ENCODE data around the gene FILIP1L. TPM values are rescaled to one million over a fixed set of nuclear protein-coding genes. Genes with fewer than 3 reads are reported as not detected.

FILIP1L gene
- total RNA-seq, 2 experiments from 2014 or later: not detected

DNA sequence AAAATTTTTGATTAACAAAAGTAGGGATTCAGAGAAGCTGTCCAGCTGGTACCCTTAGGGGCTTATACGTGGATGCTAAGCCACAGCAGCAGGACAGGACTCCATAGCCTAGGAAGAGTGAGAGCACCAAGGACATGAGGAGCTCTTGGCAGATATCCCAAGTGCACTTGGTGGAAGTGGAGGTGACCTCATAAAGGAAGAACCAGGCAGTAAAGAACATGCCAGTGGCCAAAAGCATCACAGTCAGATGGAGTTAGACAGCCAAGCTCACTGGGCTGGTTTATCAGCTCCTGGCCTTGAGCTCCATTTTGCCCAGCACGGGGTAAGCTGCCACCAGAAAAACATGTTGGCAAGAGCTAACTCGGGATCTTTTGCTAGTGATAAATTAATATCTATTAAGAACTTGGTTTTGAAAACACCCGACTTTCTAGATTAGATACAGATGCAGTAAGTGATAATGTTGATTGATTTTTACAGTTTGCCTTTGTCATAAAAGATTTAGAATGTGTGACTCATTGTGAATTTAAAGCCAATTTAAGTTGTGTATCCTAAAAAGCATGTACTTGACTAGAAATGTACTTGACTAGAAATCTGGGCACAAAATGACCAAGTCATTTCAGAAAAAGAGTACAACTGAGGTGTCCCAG, 188.6 kb downstream of the FILIP1L start:
- H3K4me2 ChIP-seq (ENCODE audit: low read length): no peak overlapping the region
- H3K9me2 ChIP-seq (ENCODE audit: insufficient read depth, low read length): no peaks in the 10 kb centered on the region
- H4K20me1 ChIP-seq (ENCODE audit: insufficient read depth, low read length): no peaks in the 10 kb centered on the region
- TF ChIP-seq EZH2phosphoT487 (IDR thresholded peaks at IDR 0.05; ENCODE audit: borderline replicate concordance, low read depth, low read length) (no peak), CTCF (conservative IDR thresholded peaks at IDR 0.05; ENCODE audit: low read length) (no peak)
- ChIA-PET CTCF (ENCODE audit: unreplicated experiment) (no interaction called here), POLR2A (interaction anchor here (0.5 to 1.6 kb wide), 3 partner anchors 11 to 22 kb away, joined by 3 read pairs; no protein-coding TSS in a partner anchor)
- H3K9me3 ChIP-seq (ENCODE audit: low read length): no peaks in the 10 kb centered on the region
- H3K4me3 ChIP-seq (ENCODE audit: low read depth, low read length, poor library complexity, severe bottlenecking): no peak overlapping the region
- no peak overlapping the region for H2AFZ ChIP-seq (ENCODE audit: low read length)
- no TSS peak for BruUV-seq (replicated peaks)
- intact Hi-C loops (cut with micrococcal nuclease; ENCODE audit: unreplicated experiment): no loop called here
- peaks cover 6% of the 10 kb centered on the region for H3K4me1 ChIP-seq (ENCODE audit: insufficient read depth, low read length, poor library complexity, severe bottlenecking)
- DNase-seq (ENCODE audit: low spot score): no peak
- no peaks in the 10 kb centered on the region for H3K36me3 ChIP-seq (ENCODE audit: insufficient read depth, low read length)
- H3K79me2 ChIP-seq (ENCODE audit: insufficient read depth, low read depth, low read length): no peaks in the 10 kb centered on the region
- no peak overlapping the region for H3K27ac ChIP-seq (ENCODE audit: low read depth, low read length, poor library complexity, severe bottlenecking)

DNA sequence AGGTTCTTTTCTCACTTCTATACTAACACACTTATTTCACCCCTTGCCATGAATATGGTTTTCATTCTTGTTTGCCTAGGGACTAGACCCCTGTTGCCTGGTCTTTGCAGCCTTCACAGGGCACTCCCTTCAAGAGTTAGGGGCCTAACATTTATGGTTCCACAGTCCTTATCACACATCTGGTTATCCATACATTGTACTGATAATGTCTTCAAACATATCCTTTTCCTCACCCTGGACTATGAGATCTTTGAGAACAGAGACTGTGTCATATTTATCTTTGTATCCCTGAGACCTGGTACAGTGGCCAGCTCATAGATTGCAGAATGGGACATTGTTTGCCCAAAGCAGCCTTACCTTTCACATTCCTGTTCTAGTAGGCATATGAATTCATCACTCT, 190.4 kb downstream of the FILIP1L start:
- Histone ChIP-seq H2AFZ (ENCODE audit: low read length) (no peak overlapping the region), H3K9me2 (ENCODE audit: insufficient read depth, low read length) (no peaks in the 10 kb centered on the region), H4K20me1 (ENCODE audit: insufficient read depth, low read length) (0 out of 2 replicates have a peak, but pooled peaks cover 5% of the 10 kb centered on the region), H3K9me3 (ENCODE audit: low read length) (no peaks in the 10 kb centered on the region), H3K27ac (ENCODE audit: low read depth, low read length, poor library complexity, severe bottlenecking) (no peak overlapping the region), H3K79me2 (ENCODE audit: insufficient read depth, low read depth, low read length) (no peaks in the 10 kb centered on the region), H3K4me1 (ENCODE audit: insufficient read depth, low read length, poor library complexity, severe bottlenecking) (peaks cover 7% of the 10 kb centered on the region), H3K4me2 (ENCODE audit: low read length) (no peak overlapping the region), H3K36me3 (ENCODE audit: insufficient read depth, low read length) (no peaks in the 10 kb centered on the region), H3K4me3 (ENCODE audit: low read depth, low read length, poor library complexity, severe bottlenecking) (no peak overlapping the region)
- BruUV-seq (replicated peaks): no TSS peak
- TF ChIP-seq EZH2phosphoT487 (IDR thresholded peaks at IDR 0.05; ENCODE audit: borderline replicate concordance, low read depth, low read length): no peak
- TF ChIP-seq CTCF (conservative IDR thresholded peaks at IDR 0.05; ENCODE audit: low read length): no peak
- intact Hi-C loops (cut with micrococcal nuclease; ENCODE audit: unreplicated experiment): no loop called here
- DNase-seq (ENCODE audit: low spot score): no peak
- POLR2A ChIA-PET: no interaction called here
- CTCF ChIA-PET (ENCODE audit: unreplicated experiment): no interaction called here

DNA sequence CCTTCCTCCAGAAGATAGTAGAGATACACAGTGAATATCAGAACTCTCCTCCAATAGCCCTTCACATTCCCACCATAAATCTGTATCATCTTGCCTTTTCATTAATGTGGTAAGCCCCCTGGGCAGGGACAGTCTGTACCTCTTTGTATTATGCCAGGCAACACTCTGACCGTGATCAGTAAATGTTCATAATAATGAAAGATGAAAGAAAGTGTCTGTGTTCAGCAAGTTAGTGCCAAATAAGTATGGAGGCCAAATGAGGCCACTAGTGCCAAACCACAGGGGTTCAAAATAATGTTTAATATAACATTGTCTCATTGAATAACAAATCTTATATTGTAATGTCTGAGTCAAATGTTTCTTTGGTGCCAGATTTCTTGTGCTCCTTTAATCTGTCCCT, 192.3 kb downstream of the FILIP1L start:
- intact Hi-C loops (cut with micrococcal nuclease; ENCODE audit: unreplicated experiment): no loop called here
- Histone ChIP-seq H3K4me3 (ENCODE audit: low read depth, low read length, poor library complexity, severe bottlenecking) (no peak overlapping the region), H3K4me2 (ENCODE audit: low read length) (no peak overlapping the region), H4K20me1 (ENCODE audit: insufficient read depth, low read length) (0 out of 2 replicates have a peak, but pooled peaks cover 5% of the 10 kb centered on the region), H3K9me2 (ENCODE audit: insufficient read depth, low read length) (no peaks in the 10 kb centered on the region; the same call in 1 of the 2 replicates), H3K36me3 (ENCODE audit: insufficient read depth, low read length) (no peaks in the 10 kb centered on the region), H3K4me1 (ENCODE audit: insufficient read depth, low read length, poor library complexity, severe bottlenecking) (peaks cover 7% of the 10 kb centered on the region), H3K9me3 (ENCODE audit: low read length) (no peaks in the 10 kb centered on the region), H3K27ac (ENCODE audit: low read depth, low read length, poor library complexity, severe bottlenecking) (no peak overlapping the region), H3K79me2 (ENCODE audit: insufficient read depth, low read depth, low read length) (no peaks in the 10 kb centered on the region), H2AFZ (ENCODE audit: low read length) (no peak overlapping the region)
- no peak for DNase-seq (ENCODE audit: low spot score)
- ChIA-PET CTCF (ENCODE audit: unreplicated experiment) (no interaction called here), POLR2A (no interaction called here)
- TF ChIP-seq CTCF (conservative IDR thresholded peaks at IDR 0.05; ENCODE audit: low read length) (no peak), EZH2phosphoT487 (IDR thresholded peaks at IDR 0.05; ENCODE audit: borderline replicate concordance, low read depth, low read length) (no peak)
- BruUV-seq (replicated peaks): no TSS peak
